GM21423 (cell line): ENCODE results near the gene EPO.
"Not testable (repeated sequence)": the region's sequence is repeated elsewhere in the genome, so short reads cannot be mapped to it uniquely, and the experiment has no call there.

Source experiments
- ATAC-seq: cut with Tn5 transposase; IDR thresholded peaks from one replicate; pipeline ENCODE4 v1.9.1; 2021; ENCODE audit warnings: mild to moderate bottlenecking, moderate library complexity; ENCODE audit not compliant: unreplicated experiment

The EPO gene

GRCh38 chr7:100701089-100701488 lies 19.2 kb upstream of the EPO start:
- ATAC-seq = not testable (repeated sequence)

GRCh38 chr7:100705320-100705752 lies 14.9 kb upstream of the EPO start:
- peak; percentile 62 for ATAC-seq

GRCh38 chr7:100705753-100706671 lies 14.3 kb upstream of the EPO start, which contains the start of gene POP7:
TSS of gene POP7 (plus strand) at chr7:100706121. CDS start at chr7:100706831, 710 bp downstream.
- ATAC-seq = peak; percentile 91

- ATAC-seq = no peak
Measured at GRCh38 chr7:100706672-100707311, 13.5 kb upstream of the EPO start.

GRCh38 chr7:100708395-100708794 lies 11.9 kb upstream of the EPO start:
- ATAC-seq = no peak

- ATAC-seq = no peak
Measured at GRCh38 chr7:100710452-100710851, 9.8 kb upstream of the EPO start.

- ATAC-seq = no peak
Measured at GRCh38 chr7:100711369-100711768, 8.9 kb upstream of the EPO start.

GRCh38 chr7:100714725-100715124 lies 5.5 kb upstream of the EPO start:
- no peak for ATAC-seq

GRCh38 chr7:100717073-100717472 lies 3.2 kb upstream of the EPO start:
- ATAC-seq = not testable (repeated sequence)

GRCh38 chr7:100719523-100720278 lies 567 bp upstream of the EPO start:
- ATAC-seq = no peak

GRCh38 chr7:100720671-100721504 lies 620 bp downstream of the EPO start:
- no peak for ATAC-seq

- ATAC-seq = no peak
Measured at GRCh38 chr7:100721505-100721812, 1.2 kb downstream of the EPO start.

GRCh38 chr7:100722480-100723212 lies 2.4 kb downstream of the EPO start:
- no peak for ATAC-seq

- no peak for ATAC-seq
Measured at GRCh38 chr7:100723732-100724275, 3.5 kb downstream of the EPO start.

GRCh38 chr7:100724364-100724763 lies 4.1 kb downstream of the EPO start:
- ATAC-seq = not testable (repeated sequence)

- ATAC-seq = no peak
Measured at GRCh38 chr7:100726996-100727761, 6.9 kb downstream of the EPO start.

- no peak for ATAC-seq
Measured at GRCh38 chr7:100728196-100728595, 7.9 kb downstream of the EPO start.

GRCh38 chr7:100730136-100730800 lies 10.0 kb downstream of the EPO start:
- ATAC-seq = no peak
